ENCODE data around the gene EXOC3L1.

EXOC3L1 gene

GRCh38 chr16:67157892-67158635 is 31.9 kb downstream of the EXOC3L1 start:
- no peak for ATAC-seq
- TF ChIP-seq PPARA (CRISPR knock-in tag; IDR thresholded peaks at IDR 0.05; ENCODE audit: borderline replicate concordance) (no peak), BACH2 (CRISPR knock-in tag; IDR thresholded peaks at IDR 0.05; ENCODE audit: borderline replicate concordance) (no peak), SNAI2 (CRISPR knock-in tag; IDR thresholded peaks at IDR 0.05) (no peak), TOX (CRISPR knock-in tag; IDR thresholded peaks at IDR 0.05; ENCODE audit: borderline replicate concordance) (no peak), ARNTL (CRISPR knock-in tag; IDR thresholded peaks at IDR 0.05; ENCODE audit: borderline replicate concordance, low read depth) (no peak), OSR1 (CRISPR knock-in tag; IDR thresholded peaks at IDR 0.05) (no peak), TCF4 (CRISPR knock-in tag; IDR thresholded peaks at IDR 0.05; ENCODE audit: borderline replicate concordance) (no peak), ZC3H10 (CRISPR knock-in tag; IDR thresholded peaks at IDR 0.05) (no peak), POU6F1 (CRISPR knock-in tag; IDR thresholded peaks at IDR 0.05; ENCODE audit: borderline replicate concordance, low read depth) (no peak)

- TF ChIP-seq CREB5 (CRISPR knock-in tag; IDR thresholded peaks at IDR 0.05; ENCODE audit: low read depth) (no peak), RARB (CRISPR knock-in tag; IDR thresholded peaks at IDR 0.05) (no peak), ZNF8 (CRISPR knock-in tag; IDR thresholded peaks at IDR 0.05) (no peak)
- no peak for ATAC-seq
These were observed 32.7 kb downstream of the EXOC3L1 start for GRCh38 chr16:67157106-67157748.

DNA sequence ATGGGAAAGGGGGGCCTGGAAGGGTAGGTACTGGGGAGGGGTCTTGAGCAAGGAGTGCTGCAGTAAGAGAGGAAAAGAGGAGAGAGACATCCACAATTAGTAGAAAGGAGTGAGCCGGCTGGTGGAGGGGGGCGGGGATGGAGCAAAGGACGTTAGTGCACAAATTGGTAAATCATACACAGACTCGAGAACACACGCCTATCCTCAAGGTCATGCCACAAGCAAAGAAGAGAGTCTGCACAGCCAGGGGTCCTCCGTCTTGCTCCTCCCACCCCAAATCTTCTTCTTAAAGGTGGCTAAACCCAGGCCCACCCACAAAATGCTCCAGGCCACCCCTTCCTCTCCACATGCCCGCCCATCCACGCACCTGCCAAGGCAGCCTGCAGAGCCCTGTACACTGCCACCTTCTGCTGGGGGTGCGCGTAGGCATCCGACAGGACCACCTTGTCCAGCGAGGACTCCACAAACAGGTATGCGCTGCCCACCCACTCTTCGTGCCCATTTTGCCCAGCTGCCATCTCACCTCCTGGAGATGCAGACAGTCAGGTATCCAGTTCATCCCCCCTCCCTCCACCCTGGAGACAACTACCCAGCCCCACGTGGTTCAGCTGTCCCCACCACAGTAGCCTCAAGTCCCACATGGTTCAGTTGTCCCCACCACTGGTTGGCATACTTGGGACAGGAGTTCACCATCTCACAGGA is 33.6 kb downstream of the EXOC3L1 start:
- ATAC-seq = no peak
- TF ChIP-seq ZNF565 (CRISPR knock-in tag; conservative IDR thresholded peaks at IDR 0.05; ENCODE audit: low read depth) (no peak), BACH2 (CRISPR knock-in tag; IDR thresholded peaks at IDR 0.05; ENCODE audit: borderline replicate concordance) (no peak), CSDC2 (CRISPR knock-in tag; IDR thresholded peaks at IDR 0.05) (no peak), OSR1 (CRISPR knock-in tag; IDR thresholded peaks at IDR 0.05) (no peak), ZFP3 (CRISPR knock-in tag; IDR thresholded peaks at IDR 0.05) (no peak), GLIS3 (CRISPR knock-in tag; IDR thresholded peaks at IDR 0.05) (no peak), SNAI2 (CRISPR knock-in tag; IDR thresholded peaks at IDR 0.05) (no peak), RARB (CRISPR knock-in tag; IDR thresholded peaks at IDR 0.05) (no peak), PPARA (CRISPR knock-in tag; IDR thresholded peaks at IDR 0.05; ENCODE audit: borderline replicate concordance) (no peak), TOX (CRISPR knock-in tag; IDR thresholded peaks at IDR 0.05; ENCODE audit: borderline replicate concordance) (no peak), ARNTL (CRISPR knock-in tag; IDR thresholded peaks at IDR 0.05; ENCODE audit: borderline replicate concordance, low read depth) (no peak), ISL1 (CRISPR knock-in tag; IDR thresholded peaks at IDR 0.05) (no peak), TSHZ2 (CRISPR knock-in tag; IDR thresholded peaks at IDR 0.05) (no peak), TCF4 (CRISPR knock-in tag; IDR thresholded peaks at IDR 0.05; ENCODE audit: borderline replicate concordance) (no peak), ZFP30 (CRISPR knock-in tag; IDR thresholded peaks at IDR 0.05) (no peak), POU6F1 (CRISPR knock-in tag; IDR thresholded peaks at IDR 0.05; ENCODE audit: borderline replicate concordance, low read depth) (no peak), ZC3H10 (CRISPR knock-in tag; IDR thresholded peaks at IDR 0.05) (no peak), PATZ1 (CRISPR knock-in tag; IDR thresholded peaks at IDR 0.05; ENCODE audit: borderline replicate concordance) (no peak)
- TF ChIP-seq, protein P1, sequence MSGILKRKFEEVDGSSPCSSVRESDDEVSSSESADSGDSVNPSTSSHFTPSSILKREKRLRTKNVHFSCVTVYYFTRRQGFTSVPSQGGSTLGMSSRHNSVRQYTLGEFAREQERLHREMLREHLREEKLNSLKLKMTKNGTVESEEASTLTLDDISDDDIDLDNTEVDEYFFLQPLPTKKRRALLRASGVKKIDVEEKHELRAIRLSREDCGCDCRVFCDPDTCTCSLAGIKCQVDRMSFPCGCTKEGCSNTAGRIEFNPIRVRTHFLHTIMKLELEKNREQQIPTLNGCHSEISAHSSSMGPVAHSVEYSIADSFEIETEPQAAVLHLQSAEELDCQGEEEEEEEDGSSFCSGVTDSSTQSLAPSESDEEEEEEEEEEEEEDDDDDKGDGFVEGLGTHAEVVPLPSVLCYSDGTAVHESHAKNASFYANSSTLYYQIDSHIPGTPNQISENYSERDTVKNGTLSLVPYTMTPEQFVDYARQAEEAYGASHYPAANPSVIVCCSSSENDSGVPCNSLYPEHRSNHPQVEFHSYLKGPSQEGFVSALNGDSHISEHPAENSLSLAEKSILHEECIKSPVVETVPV (CRISPR knock-in tag; IDR thresholded peaks at IDR 0.05) = no peak

Data from SK-N-SH treated with all-trans-retinoic acid at 6 μM for 48 hours (cell line).